ENCODE measurements around the gene WNT4.

DNA sequence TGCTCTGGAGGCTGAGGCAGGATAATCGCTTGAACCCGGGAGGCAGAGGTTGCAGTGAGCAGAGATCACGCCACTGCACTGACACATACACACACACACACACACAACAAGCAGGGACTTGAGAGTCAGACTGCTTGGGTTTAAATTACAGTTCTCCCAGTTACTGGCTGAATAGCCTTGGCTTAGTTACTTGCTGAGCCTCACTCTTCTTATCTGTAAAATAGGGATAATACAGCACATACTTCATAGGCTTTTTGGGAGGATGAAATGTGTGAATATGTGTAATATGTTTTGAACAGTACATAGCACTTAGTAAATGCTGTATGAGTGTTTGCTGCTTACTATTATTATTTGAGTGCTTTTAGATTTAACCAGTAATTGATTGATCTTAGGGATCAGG, 66.6 kb downstream of the WNT4 start:
- TF ChIP-seq, protein P1, sequence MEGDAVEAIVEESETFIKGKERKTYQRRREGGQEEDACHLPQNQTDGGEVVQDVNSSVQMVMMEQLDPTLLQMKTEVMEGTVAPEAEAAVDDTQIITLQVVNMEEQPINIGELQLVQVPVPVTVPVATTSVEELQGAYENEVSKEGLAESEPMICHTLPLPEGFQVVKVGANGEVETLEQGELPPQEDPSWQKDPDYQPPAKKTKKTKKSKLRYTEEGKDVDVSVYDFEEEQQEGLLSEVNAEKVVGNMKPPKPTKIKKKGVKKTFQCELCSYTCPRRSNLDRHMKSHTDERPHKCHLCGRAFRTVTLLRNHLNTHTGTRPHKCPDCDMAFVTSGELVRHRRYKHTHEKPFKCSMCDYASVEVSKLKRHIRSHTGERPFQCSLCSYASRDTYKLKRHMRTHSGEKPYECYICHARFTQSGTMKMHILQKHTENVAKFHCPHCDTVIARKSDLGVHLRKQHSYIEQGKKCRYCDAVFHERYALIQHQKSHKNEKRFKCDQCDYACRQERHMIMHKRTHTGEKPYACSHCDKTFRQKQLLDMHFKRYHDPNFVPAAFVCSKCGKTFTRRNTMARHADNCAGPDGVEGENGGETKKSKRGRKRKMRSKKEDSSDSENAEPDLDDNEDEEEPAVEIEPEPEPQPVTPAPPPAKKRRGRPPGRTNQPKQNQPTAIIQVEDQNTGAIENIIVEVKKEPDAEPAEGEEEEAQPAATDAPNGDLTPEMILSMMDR (IDR thresholded peaks at IDR 0.05): no peak
- no peak for TF ChIP-seq POLR2A (IDR thresholded peaks at IDR 0.05)

Data from uterus (tissue), 2 donors.